Fibroblast of skin of right quadriceps (primary cell): Measurements from ENCODE around the gene HSPB7.
"Not testable (repeated sequence)": the region's sequence is repeated elsewhere in the genome, so short reads cannot be mapped to it uniquely, and the experiment has no call there.

Experiments
- DNase-seq: peaks from one replicate; pipeline ENCODE4 v3.0.0-alpha.2; 2013

The HSPB7 gene

DNA sequence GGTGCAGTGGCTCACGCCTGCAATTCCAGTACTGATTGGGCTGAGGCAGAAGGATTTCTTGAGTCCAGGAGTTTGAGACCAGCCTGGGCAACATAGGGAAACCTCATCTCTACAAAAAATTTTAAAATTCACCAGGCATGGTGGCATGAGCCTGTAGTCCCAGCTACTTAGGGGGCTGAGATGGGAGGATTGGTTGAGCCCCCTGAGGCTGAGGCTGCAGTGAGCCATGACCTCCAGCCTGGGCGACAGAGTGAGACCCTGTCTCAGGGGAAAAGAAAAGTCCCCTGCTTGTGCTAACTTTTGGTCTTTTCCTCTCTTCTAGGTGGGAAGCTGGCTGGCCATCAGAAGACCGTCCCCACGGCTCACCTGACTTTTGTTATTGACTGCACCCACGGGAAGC is 12.2 kb downstream of the HSPB7 start:
- no peak for DNase-seq

DNA sequence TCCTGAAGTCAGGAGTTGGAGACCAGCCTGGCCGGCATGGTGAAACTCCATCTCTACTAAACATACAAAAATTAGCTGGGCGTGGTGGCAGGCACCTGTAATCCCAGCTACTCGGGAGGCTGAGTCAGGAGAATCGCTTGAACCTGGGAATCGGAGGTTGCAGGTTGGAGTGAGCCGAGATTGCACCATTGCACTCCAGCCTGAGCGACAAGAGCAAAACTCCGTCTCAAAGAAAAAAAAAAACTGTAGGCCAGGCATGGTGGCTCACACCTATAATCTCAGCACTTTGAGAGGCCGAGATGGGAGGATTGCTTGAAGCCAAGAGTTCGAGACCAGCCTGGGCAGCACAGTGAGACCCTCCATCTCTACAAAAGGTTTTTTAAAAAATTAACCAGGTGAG is 16.6 kb downstream of the HSPB7 start:
- DNase-seq, result not testable (repeated sequence)

DNA sequence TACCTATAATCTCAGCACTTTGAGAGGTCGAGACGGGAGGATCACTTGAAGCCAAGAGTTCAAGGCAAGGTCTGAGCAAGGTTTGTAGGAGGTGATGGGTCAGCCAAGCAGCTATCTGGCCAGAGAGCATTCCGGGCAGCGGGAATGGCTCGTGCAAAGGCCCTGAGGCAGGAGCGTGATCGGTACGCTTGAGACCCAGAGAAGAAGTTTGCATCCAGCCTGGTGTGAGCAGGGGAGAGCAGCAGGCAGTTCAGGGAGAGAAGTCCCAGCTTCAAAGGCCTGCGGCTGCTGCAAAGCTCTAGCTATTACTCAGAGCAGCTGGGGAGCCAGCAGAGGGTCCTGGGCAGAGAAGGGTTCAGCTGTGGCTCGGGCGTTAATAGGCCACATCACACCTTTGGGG is 18.9 kb downstream of the HSPB7 start:
- no peak for DNase-seq

DNA sequence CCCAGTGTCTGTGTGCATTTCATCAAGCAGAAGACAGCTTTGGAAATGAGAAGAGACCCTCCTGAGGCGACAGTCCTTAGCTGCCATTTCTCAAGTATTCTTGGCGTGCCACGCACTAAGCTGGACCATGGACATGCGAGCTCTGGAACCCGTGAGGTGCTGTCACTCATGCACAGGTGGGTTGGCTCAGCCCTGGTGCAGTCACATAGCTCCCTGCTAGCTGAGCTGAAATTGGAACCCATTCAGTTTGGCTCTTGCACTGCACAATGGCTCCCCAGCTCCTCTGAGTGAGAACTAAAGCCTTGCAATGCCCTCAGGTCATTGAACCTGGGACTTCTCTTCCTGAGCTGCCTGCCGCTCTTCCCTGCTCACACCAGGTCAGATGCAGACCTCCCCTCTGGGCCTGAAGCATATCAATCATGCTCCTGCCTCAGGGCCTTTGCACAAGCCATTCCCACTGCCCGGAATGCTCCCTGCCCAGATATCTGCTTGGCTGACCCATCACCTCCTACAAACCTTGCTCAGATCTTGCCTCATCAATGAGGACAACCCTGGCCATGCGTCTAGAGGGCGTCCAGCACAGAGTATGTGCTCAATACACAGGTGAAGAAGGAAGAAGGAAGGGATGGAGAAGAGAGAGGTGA is 20.1 kb downstream of the HSPB7 start:
- DNase-seq, result no peak

DNA sequence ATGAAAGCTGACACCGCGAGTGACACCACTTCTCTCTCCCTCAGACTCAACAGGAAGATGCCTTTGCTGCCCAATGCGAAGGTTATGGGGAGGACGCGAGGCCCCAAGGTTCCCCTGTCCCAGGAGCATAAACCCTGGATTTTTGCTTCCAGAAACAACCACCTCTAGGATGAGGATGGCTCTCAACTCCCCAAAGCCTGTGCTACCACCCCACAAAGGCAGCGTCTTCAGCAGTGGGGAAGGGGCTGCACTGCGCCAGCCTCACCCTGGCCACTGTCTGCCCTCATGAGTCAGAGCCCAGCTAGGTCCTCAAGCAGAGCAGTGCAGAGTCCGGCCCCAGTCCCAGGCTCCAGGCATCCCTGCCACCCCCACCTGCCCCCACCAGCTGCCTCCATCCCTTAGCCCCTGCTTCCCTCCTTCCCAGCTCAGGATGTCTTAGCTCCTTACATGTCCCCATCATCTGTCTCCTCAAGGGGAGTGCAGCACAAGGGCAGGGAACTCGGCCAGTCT is 20.7 kb downstream of the HSPB7 start:
- DNase-seq, result no peak

DNA sequence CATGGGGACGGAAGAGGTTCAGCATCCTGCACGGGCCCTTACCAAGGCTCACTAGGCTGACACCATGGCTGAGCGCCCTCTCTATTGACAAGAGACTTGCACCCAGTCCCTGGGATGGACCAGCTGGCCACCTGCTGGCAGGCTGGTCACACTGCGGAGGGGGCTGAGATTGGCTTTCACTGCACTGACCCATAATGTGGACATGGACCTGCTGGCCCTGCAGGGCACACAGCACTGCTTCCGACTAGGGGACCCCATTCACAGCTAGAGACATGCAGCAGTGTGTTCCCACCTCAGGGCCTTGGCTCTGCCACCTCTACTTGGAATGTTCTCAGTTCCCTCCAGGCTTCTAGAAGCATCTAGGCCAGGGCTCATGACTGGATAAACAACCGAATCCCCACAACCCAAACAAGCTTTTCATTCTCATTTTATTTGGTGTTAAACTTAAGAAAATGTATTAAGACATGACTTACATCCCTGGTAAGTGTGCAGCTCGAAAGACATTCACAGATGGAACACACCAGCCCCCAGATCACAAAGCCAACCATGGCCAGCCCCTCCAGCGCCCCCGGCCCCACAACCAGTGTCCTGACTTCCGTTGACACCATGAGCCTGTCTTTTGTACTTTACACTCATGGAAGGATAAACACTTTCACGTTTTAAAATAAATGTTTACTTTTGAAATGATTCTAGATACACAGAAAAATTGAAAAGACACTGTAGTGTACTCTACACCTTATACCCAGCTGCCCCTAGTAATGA is 23.1 kb downstream of the HSPB7 start:
- peak; percentile 45 for DNase-seq

DNA sequence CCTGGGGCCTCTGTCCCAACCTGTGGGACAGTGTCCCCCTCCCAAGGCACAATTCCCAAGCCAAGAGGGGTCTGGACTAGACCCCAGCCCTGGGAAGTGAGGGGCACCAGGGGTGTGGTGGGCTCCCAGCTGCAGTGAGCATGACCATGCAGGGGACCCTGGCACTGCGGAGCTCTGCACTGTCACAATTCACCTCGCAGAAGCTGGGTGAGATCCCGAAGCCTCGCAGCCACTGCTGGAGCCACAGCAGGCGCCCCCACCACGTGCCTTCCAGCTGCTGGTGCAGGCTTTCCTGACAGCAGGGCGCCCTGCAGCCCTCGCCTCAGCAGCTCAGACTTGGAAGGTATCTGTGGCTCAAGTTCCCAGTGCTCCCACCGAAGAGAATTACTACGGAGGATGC is 23.8 kb downstream of the HSPB7 start:
- no peak for DNase-seq

DNA sequence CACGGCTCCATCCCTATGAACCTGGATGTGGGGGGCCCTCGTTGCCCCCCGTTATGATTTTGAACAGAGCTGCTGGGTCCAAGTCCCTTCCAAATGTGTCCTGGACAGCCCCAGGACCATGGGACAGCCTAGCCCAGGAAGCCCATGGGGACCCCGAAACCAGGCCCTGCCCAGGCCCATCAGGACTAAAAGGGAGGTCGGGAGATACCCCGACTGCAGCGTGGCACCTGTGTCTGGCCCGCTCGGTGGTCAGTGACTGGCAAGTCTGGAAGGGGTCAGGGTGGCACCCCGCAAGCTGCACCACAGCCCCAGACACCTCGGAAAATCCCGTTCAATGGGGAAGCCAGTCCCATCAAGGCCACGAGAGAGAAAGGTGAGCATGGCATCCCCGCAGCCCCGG is 24.2 kb downstream of the HSPB7 start:
- DNase-seq, result no peak

DNA sequence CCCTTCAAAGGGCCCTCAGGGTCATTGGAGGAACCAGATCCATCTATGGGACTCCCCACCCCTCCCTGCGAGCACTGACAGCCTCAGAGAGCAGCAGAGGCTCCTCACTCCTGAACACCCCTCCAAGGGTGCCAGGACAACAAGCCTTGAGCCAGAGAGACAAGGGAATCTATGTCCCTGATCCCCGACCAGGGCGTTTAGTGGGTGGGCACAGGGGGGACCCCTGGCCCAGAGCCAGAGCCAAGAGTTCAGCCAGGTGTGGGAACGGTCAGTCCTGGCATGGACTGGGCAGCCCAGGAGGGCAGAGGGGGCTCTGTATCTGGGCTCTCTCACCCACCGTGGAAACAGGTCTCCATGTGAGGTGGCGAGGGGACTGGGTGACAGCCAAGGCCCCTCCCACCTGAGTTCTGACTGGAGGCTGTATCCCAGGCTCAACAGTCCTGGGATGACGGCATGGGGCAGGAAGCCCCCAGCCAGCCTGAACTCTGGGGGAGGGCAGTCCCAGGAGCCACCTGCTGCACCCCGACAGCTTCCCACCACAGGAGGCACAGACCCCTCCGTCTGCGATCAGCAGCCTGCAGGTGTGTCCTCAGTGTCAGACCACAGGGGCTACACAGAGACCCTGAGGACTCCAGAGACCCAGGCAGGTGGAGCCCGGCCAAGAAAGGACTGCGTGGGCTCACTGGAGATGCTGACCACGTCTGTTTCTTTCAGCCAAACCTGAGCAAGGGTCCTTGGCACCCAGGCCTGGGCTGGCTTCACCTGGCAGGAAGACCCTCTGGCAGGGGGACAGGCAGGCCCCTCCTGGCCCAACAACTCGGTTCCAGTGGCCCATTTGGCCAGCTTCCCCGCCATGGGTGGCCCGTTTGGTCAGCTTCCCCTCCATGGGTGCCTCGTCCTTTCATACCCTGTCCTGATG is 25.0 kb downstream of the HSPB7 start:
- no peak for DNase-seq

DNA sequence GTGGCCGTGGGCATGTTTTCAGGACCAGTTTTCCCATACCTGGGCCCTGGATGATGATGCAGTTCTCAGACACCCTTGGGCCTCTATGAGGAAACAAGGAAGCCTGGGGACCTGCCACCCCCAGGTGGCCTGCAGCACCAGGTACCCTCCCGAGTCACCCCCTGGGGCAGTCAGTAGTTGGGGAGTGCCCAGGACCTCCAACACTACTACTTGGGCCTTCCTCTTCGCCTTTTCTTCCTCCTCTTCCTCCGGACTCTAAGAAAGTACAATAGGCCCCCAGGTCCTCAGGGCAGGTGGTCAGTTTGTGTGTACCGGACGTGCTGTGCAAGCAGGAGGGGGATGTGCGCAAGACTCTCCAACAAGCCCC is 25.7 kb downstream of the HSPB7 start:
- no peak for DNase-seq

DNA sequence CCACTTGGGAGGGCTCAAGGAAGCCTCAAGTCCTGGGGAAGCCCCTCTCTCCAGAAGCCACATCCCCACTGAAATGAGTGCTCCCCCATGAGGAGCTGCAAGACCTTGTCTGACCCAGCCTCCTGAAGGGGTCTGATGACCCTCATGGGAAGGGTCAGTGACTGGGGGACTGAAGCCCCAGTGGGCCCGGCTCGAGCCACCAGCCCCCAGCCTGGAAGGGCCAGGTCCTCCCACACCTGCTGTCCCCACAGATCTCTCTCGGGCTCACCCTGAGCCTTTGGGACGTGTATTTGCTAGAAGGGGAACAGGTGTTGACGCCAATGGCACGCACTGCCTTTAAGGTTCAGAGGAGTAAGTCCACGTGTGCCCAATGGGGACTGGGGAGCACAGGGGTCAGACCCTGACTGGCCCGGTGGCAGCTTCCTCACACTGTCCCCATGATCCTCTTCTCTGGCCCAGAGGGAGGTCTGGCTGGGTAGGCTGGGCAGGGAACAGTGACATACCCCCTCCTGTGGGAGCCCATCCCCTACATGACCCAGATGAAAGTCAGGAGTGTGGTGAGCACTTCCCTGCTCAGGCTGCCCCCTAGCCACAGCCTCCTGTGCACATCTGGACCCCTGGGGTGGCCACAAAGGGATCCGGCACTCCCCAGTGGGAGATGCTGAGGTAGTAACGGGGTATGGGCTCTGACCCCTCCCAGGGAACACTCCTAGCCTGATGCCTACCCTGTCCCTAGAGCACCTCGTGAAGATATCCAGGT is 26.2 kb downstream of the HSPB7 start:
- no peak for DNase-seq

DNA sequence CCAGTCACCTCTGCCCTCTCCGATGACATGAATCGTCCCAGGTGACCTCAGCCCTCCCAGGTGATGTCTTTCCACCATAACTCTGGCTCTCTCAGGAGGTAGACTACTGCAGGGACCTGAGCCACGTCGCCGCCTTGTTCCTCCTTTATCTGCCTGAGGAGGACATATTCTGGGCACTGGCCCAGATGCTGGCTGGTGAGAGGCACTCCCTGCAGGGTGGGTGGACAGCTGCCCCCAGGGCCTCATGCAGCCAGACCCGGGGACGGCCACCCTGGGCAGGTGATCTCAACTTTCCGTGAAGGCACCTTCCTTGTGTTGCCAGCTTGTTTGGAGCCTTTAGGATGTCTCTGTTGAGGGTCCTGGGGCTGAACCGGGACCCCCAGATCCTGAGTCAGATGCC is 28.1 kb downstream of the HSPB7 start:
- no peak for DNase-seq

DNA sequence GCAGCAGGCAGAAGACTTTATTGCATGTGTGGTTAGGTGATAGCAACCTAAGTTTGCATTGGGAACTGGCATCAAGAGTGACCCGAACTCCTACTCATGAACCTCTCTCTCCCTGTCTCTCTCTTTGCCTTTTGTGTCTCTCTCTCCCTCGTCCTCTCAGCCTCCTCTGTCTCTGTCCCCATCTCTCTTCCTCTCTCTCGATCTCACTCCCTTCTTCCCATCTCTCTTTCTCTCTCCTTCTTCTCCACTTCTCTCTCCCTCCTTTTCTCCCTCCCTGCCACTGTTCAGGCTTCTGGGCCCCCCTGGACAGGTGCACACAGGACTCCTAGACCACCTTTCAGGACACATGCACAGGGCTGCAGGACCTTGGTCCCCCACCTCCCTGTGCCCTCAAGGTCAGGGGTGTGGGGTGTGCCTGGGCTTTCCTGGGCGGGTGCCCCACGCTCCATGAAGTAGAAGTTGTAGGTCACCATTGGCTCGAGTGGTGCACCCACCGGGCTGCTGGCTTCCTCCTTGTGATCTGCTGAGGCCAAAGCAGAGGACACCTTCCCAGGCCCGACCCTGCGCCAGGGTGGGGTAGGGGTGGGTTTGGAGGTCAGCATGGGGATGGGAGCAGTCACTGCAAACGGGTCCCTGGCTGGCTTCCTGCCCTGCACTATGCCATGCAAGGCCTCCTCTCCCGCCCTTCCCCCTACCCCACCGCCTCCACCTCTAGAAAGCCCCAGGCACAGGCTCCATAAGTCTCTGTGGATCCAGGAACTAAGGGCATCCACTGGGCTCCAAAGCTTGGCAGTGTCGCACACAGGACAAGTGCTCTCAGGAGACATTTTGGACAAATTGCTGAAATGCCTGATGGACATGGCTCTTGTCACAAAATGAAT is 28.7 kb downstream of the HSPB7 start:
- no peak for DNase-seq

DNA sequence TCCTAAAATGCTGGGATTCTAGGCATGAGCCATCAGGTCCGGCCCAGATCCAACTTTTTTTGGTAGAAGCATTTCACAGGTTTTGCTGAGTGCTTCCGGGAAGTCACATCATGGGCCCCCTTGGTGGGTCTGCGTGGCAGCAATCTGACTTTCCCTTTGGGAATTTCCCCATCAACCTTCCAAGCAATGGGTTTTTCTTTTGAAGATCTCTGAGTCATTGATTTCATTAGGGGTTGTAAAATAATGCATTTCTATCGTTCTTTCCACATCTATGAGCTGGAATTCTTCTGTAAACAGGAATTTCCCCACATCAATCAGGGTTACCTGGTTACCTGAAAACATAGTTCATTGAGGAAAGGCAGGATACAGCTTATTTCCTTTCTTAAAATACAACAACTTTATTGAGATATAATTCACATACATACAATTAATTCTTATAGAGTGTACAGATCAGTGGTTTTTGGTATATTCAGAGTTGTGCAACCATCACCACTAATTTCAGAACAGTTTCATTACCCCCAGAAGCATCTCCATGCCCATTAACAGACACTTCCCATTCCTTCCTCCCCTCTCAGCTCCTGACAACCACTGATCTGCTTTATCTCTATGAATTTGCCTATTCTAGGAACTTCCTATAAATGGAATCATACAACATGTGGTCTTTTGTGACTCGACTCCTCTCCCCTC is 32.1 kb downstream of the HSPB7 start:
- DNase-seq, result peak; percentile 28

DNA sequence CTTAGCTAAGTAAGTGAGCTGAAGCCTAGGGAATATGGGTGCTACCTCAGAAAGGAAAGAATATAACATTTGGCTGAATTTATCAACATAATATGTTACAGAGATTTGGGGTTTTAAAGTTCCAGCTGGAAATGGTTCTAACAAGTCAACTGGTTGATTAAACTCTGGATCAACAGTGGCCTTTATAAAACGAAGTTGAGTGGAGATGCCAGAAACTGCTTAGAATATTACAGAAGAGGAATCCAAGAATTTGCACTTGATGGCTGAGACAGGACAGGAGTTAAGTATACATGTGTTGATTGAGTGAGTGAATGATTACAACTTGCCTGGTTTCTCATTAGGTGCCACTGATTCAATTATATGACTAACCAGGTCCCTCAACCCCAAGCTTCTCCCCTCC is 34.6 kb downstream of the HSPB7 start:
- DNase-seq, result no peak

DNA sequence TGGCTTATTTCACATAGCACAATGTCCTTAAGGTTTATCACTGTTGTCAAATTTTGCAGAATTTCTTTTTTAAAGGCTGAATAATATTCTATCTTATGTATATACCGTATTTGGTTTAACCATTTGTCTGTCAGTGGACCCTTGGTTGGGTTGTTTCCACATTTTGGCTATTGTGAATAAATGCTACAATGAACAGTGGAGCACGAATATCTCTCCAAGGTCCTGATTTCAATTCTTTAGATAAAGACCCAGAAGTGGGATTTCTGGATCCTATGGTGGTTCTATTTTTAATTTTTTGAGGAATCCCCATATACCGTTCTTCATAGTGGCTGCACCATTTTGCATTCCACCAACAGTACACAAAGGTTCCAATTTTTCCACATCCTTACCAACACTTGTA is 36.2 kb downstream of the HSPB7 start:
- no peak for DNase-seq

DNA sequence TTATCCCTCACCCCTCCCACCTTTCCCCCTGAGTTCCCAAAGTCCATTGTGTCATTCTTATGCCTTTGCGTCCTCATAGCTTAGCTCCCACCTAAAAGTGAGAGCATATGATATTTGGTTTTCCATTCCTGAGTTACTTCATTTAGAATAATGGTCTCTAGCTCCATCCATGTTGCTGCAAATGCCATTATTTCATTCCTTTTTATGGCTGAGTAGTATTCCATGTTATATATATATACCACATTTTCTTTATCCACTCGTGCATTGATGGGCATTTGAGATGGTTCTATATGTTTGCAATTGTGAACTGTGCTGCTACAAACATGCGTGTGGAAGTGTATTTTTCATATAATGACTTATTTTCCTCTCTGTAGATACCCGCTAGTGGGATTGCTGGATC is 39.9 kb downstream of the HSPB7 start:
- not testable (repeated sequence) for DNase-seq

DNA sequence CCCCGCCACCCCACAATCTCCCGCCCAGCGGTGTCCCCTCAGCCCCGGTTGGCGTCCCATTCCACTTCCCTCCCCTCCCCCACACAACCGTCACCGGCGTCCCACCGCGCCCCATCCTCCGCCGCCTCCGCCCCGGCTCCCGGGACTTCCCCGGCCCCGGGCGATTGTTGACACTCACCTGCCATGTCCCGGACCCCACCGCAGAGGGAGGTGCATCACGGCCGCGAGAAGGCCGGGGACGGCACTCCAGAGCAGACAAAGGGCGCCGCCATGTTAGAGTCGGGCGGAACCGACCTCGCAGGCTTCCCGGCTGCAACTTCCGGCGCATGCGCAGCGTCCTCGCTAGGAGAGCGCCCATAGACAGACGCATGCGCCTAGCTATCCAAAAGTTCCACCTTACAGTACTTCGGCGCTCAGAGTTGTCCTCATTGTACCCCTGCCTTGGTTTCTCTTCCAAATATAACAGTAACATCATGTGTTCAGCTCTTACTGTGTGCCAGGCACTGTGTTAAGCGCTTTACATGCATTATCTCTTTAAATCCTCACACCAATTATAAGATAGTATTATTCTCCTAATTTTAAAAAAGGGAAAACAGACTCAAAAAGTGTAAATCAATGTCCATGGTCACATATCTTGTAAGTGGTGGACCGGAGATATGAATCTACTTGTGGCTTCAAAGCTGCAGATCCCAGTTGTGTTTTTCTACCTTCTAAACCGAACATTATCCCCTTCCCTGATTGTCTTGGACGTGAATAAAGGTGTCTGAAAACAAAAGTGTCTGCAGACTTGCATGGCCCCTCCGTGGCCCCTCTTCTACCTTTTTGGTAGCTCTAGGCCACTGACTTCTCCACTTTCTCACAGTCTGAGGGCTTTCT is 41.8 kb downstream of the HSPB7 start, which contains the start of gene ZBTB17:
Gene ZBTB17, minus strand, starts transcription at position 297 of the 876 bp plus-strand sequence. CDS start 27,606 bp downstream, outside the sequence.
- peak; percentile 89 for DNase-seq

DNA sequence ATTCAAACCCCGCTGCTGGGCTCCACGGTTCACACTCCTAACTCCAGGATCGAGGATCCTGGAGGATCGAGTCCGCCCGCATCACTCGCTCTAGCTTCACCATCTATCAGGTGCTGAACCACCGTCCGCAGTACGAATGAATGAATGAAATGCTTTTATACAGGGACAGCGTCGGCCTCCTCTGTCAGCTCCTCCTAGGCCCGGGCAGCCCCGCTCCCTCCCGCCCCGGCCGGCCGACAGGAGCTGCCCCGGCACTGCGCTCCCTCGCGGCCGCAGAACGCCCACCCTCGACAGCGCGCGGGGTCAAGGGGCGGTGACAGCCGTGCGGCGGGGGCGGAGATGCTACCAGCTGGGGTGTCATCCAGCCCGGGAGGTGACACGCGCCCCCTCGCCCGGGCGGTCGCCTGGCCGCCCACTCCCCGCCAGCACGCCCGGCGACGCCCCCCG is 42.5 kb downstream of the HSPB7 start:
- peak; percentile 45 for DNase-seq

DNA sequence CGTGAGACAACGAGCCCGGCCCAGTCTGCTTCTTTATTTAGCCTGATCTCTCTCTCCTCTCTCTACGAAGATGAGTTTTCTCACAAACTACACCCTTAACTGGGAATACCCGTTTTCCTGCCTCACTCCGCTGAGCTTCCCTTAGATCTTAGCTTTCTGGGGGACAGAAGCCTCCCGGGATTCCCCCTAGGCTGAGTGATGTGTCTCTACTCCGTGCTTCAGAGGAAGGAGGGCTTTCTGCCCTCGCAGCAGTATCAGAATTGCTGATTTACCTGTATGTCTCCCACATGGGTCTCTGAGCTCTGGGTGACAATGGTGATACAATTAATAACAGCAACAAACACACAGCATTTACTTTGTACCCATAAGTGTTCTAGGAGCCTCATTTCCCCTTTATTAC is 43.0 kb downstream of the HSPB7 start:
- DNase-seq, result no peak
